RCC 7860 (cell line): ENCODE results near the gene SMARCA2.
"Not testable (repeated sequence)": the region's sequence is repeated elsewhere in the genome, so short reads cannot be mapped to it uniquely, and the experiment has no call there.

Experiments used
- DNase-seq: peaks from one replicate; pipeline ENCODE4 v3.0.0-alpha.2; 2015; ENCODE audit warnings: low spot score
- FAIRE-seq: peaks from 2 replicates; lab custom pipeline; 2012; peaks lifted over from hg19 to GRCh38; lab: Jason Lieb, UNC

The SMARCA2 gene

GRCh38 chr9:2134391-2134790 is 119.2 kb downstream of the SMARCA2 start:
- FAIRE-seq: no peak
- DNase-seq: no peak

GRCh38 chr9:2138646-2139045 is 123.5 kb downstream of the SMARCA2 start:
- FAIRE-seq (no peak), DNase-seq (no peak)

- DNase-seq (no peak), FAIRE-seq (no peak)
Observed at GRCh38 chr9:2140600-2141223, 125.6 kb downstream of the SMARCA2 start.

GRCh38 chr9:2142212-2142611 is 127.1 kb downstream of the SMARCA2 start:
- FAIRE-seq: no peak
- no peak for DNase-seq

- FAIRE-seq (no peak), DNase-seq (no peak)
Observed at GRCh38 chr9:2144619-2145018, 129.5 kb downstream of the SMARCA2 start.

GRCh38 chr9:2145746-2146145 is 130.6 kb downstream of the SMARCA2 start:
- DNase-seq (no peak), FAIRE-seq (no peak)

GRCh38 chr9:2146700-2147099 is 131.6 kb downstream of the SMARCA2 start:
- DNase-seq, FAIRE-seq: not testable (repeated sequence)

- no peak for DNase-seq
- no peak for FAIRE-seq
Observed at GRCh38 chr9:2150338-2150737, 135.2 kb downstream of the SMARCA2 start.

GRCh38 chr9:2151171-2151570 is 136.0 kb downstream of the SMARCA2 start:
- FAIRE-seq: no peak
- no peak for DNase-seq

- no peak for FAIRE-seq
- no peak for DNase-seq
Observed at GRCh38 chr9:2152966-2153629, 138.0 kb downstream of the SMARCA2 start.

- DNase-seq (no peak), FAIRE-seq (no peak)
Observed at GRCh38 chr9:2153630-2154217, 138.6 kb downstream of the SMARCA2 start.

GRCh38 chr9:2154731-2155130 is 139.6 kb downstream of the SMARCA2 start:
- DNase-seq (no peak), FAIRE-seq (no peak)

GRCh38 chr9:2155966-2156365 is 140.8 kb downstream of the SMARCA2 start:
- FAIRE-seq: no peak

GRCh38 chr9:2157277-2158110 is 142.3 kb downstream of the SMARCA2 start:
- FAIRE-seq: no peak
- DNase-seq: peak; percentile 60

More at GRCh38 chr9:2155966-2156365, 140.8 kb downstream of the SMARCA2 start:
- no peak for DNase-seq

GRCh38 chr9:2158111-2158610 is 143.0 kb downstream of the SMARCA2 start:
- FAIRE-seq: peak; percentile 52
- DNase-seq: peak; percentile 48

- FAIRE-seq: peak; percentile 46
- no peak for DNase-seq
Observed at GRCh38 chr9:2158766-2159430, 143.8 kb downstream of the SMARCA2 start.

- FAIRE-seq: no peak
- DNase-seq: no peak
Observed at GRCh38 chr9:2159521-2160454, 144.6 kb downstream of the SMARCA2 start.

- DNase-seq (no peak), FAIRE-seq (no peak)
Observed at GRCh38 chr9:2161661-2162060, 146.5 kb downstream of the SMARCA2 start.

GRCh38 chr9:2163231-2163885 is 148.2 kb downstream of the SMARCA2 start:
- DNase-seq (peak; percentile 50), FAIRE-seq (peak; percentile 85)
